ENCODE measurements around the gene EIF4E1B.

DNA sequence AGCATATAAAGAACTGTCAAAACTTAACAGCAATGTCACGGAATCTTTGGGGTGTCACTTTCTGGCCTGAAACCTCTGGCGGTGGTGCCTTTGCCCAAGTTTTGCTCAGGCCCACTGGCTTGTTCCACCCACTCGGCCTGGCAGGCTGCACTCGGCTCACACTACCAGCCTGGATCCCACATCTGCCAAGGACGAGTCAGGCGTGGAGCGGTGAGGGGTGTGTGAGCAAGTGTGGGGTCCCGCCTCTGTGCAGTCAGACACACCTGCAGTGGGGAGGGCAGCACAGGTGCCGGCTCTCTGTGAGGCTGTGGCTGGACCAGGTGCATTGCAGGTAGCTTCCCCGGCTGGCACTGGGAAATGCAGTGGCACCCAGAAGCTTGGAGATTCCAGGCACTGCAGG, 56.8 kb downstream of the EIF4E1B start:
- TF ChIP-seq, protein P1, sequence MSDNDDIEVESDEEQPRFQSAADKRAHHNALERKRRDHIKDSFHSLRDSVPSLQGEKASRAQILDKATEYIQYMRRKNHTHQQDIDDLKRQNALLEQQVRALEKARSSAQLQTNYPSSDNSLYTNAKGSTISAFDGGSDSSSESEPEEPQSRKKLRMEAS (IDR thresholded peaks at IDR 0.05), result no peak
- TF ChIP-seq PBX3 (IDR thresholded peaks at IDR 0.05) (no peak), CTCF (IDR thresholded peaks at IDR 0.05) (no peak), EP300 (IDR thresholded peaks at IDR 0.05) (no peak)
